Testis (tissue), 3 donors: ENCODE measurements around the gene MYOT. TPM values are rescaled to one million over a fixed set of nuclear protein-coding genes. Genes with fewer than 3 reads are reported as not detected.
"Not testable (repeated sequence)": the region's sequence is repeated elsewhere in the genome, so short reads cannot be mapped to it uniquely, and the experiment has no call there.

Source experiments
- DNase-seq: peaks from one replicate; pipeline ENCODE4 v3.0.0-alpha.2; 2019
- H3K27ac ChIP-seq, 2 donors: fragments of 200-600 bp; sonication (generic); one replicate each; pipeline ENCODE4 v1.5.1; 2019
- H3K27me3 ChIP-seq: fragments of 200-600 bp; sonication (generic); one replicate; pipeline ENCODE4 v1.5.1; 2019
- H3K36me3 ChIP-seq: fragments of 200-600 bp; sonication (generic); one replicate; pipeline ENCODE4 v1.5.1; 2017; ENCODE audit warnings: low read depth; ENCODE audit errors: missing control alignments
- H3K4me1 ChIP-seq: fragments of 200-600 bp; sonication (generic); one replicate; pipeline ENCODE4 v1.5.1; 2019
- H3K4me3 ChIP-seq, 2 donors: fragments of 200-600 bp; sonication (generic); one replicate each; pipeline ENCODE4 v1.5.1; 2017 to 2019
- H3K9me3 ChIP-seq: fragments of 200-600 bp; sonication (generic); one replicate; pipeline ENCODE4 v1.5.1; 2017
- CTCF ChIP-seq, 3 experiments: fragments of 450-650 bp in 2 of 3; fragments of 200-600 bp in 1 of 3; sonication (generic) in 1 of 3; IDR thresholded peaks; one replicate each; pipeline ENCODE4 v1.5.1; 2016 to 2019; ENCODE audit warnings: antibody characterized with exemption in 3 of 3, mild to moderate bottlenecking in 2 of 3, moderate library complexity in 1 of 3
- POLR2A ChIP-seq: fragments of 450-650 bp; IDR thresholded peaks from one replicate; pipeline ENCODE4 v1.6.1; 2017; ENCODE audit warnings: antibody characterized with exemption, mild to moderate bottlenecking, moderate library complexity
- WGBS, 2 donors: methylation state at CpG; one replicate each; pipeline ENCODE4 v1.1.5; 2018; 5-methylcytosine and 5-hydroxymethylcytosine counted together
- intact Hi-C: fragments of 100-400 bp; cut with DNase I; formaldehyde crosslinking; loops from one replicate; pipeline ENCODE4 v1.15.1; 2023; ENCODE audit warnings: low total_unique reads
- polyA plus RNA-seq: library from polyadenylated mRNA; stranded (reverse); fragments of 350-450 nt; fragmentation: Illumina TruSeq; extraction: RNeasy Lipid Tissue Mini Kit (QIAGEN cat#74804); gene quantifications from one replicate; pipeline ENCODE4 v1.2.3, GENCODE V29; 2014; ENCODE audit warnings: low read depth, low replicate concordance; ENCODE audit not compliant: insufficient read depth
- total RNA-seq, 2 donors: library from RNA; depleted of rRNA; stranded (reverse); fragments of >200 nt; gene quantifications; one replicate each; pipeline ENCODE4 v1.2.3, GENCODE V29; 2016

Gene MYOT
- total and polyA plus RNA-seq, 3 donors from 2014 or later: 0.43 to 7.2 (median 0.79) TPM

- no peaks in the 10 kb centered on the region for H3K27me3 ChIP-seq
- no peak overlapping the region for H3K4me3 ChIP-seq
- DNase-seq: no peak
- H3K27ac ChIP-seq: no peak overlapping the region
- intact Hi-C loops: no loop called here
- no peaks in the 10 kb centered on the region for H3K9me3 ChIP-seq
- 40 to 49% methylated on average over 3 of the region's 3 CpGs for WGBS, 2 donors
- H3K36me3 ChIP-seq: no peaks in the 10 kb centered on the region
- H3K4me1 ChIP-seq: no peaks in the 10 kb centered on the region
- TF ChIP-seq CTCF (IDR thresholded peaks at IDR 0.05) (no peak), POLR2A (no peak)
Measured at GRCh38 chr5:137858223-137858916, 9.3 kb upstream of the MYOT start.

GRCh38 chr5:137858954-137859353 is 8.7 kb upstream of the MYOT start:
- no peaks in the 10 kb centered on the region for H3K4me1 ChIP-seq
- no peaks in the 10 kb centered on the region for H3K27me3 ChIP-seq
- no peaks in the 10 kb centered on the region for H3K9me3 ChIP-seq
- H3K36me3 ChIP-seq: no peaks in the 10 kb centered on the region
- no peak overlapping the region for H3K4me3 ChIP-seq
- H3K27ac ChIP-seq: no peak overlapping the region
- DNase-seq: no peak
- TF ChIP-seq CTCF (IDR thresholded peaks at IDR 0.05): no peak
- no peak for TF ChIP-seq POLR2A
- intact Hi-C loops: no loop called here
- WGBS, 2 donors: 57 to 62% methylated on average over 5 of the region's 5 CpGs

GRCh38 chr5:137862251-137862650 is 5.4 kb upstream of the MYOT start:
- intact Hi-C loops: no loop called here
- no peaks in the 10 kb centered on the region for H3K9me3 ChIP-seq
- no peak for TF ChIP-seq POLR2A
- TF ChIP-seq CTCF (IDR thresholded peaks at IDR 0.05): no peak
- no peak for DNase-seq
- H3K27me3 ChIP-seq: no peaks in the 10 kb centered on the region
- H3K36me3 ChIP-seq: no peaks in the 10 kb centered on the region
- no peaks in the 10 kb centered on the region for H3K4me1 ChIP-seq
- no peak overlapping the region for H3K4me3 ChIP-seq
- H3K27ac ChIP-seq: no peak overlapping the region
- WGBS, 2 donors: 95 to 99% methylated on average over 3 of the region's 3 CpGs

GRCh38 chr5:137863653-137864052 is 4.0 kb upstream of the MYOT start:
- H3K4me3 ChIP-seq, H3K36me3 ChIP-seq, intact Hi-C loops, H3K27me3 ChIP-seq, H3K9me3 ChIP-seq, H3K27ac ChIP-seq, DNase-seq, H3K4me1 ChIP-seq: not testable (repeated sequence)
- 89 to 93% methylated on average over 6 of the region's 6 CpGs for WGBS, 2 donors

GRCh38 chr5:137866541-137867388 is 895 bp upstream of the MYOT start:
- Histone ChIP-seq H3K4me3 (no peak overlapping the region), H3K36me3 (no peaks in the 10 kb centered on the region), H3K9me3 (no peaks in the 10 kb centered on the region), H3K4me1 (no peaks in the 10 kb centered on the region), H3K27ac (no peak overlapping the region), H3K27me3 (no peaks in the 10 kb centered on the region)
- 90 to 94% methylated on average over 4 of the region's 4 CpGs for WGBS, 2 donors
- no peak for DNase-seq
- intact Hi-C loops: no loop called here
- TF ChIP-seq CTCF (IDR thresholded peaks at IDR 0.05) (no peak), POLR2A (no peak)
